Suppressor macrophage treated with lipopolysaccharide for 1 hour (primary cell): ENCODE results near the gene ST3GAL4.
"Not testable (repeated sequence)": the region's sequence is repeated elsewhere in the genome, so short reads cannot be mapped to it uniquely, and the experiment has no call there.

Experiments used
- DNase-seq, 3 donors: peaks; one replicate each; pipeline ENCODE4 v3.0.0-alpha.2; 2020 to 2022

ST3GAL4 gene

DNA sequence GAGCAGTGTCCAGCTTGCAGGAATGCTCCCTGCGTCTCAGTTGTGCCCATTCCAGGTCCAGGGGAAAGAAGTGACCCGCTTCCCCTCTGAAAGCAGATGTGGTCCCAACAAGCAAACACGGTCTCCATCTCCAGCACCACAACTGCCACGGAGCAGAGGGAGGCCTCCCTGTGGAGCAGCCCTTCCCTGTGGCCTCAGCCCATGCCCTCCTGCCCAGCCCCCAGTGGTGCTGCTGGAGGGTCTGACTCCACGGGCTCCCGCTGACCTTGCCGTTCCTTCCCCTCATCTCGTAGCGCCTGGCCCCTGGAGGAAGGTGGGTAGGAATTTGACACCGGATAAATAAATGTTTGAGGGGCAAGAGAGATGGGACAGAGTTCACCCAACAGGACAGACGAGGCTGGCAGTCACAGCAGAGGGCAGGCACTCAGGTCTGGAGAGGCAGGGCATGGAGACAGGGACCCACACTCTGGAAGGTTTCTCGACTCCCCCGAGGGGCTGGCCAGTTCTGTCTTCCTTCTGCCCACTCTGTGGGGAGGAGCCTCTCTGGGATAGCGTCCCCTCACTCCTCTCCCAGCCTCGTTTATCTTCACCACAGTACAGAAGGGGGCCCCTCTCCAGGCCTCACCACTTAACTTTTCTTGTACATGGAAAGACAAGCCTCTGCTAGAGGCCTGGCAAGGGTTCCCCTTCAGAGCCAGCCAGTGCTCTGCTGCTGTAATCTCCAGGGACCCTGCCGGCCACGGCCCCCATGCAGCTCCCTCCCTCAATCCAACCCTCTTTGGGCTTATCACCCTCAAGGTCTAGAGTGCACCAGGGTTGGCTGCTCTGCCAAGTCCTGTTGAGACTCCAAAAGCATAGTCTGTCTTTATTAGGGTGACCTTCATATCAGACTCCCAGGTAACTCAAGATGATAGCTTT is 7.5 kb upstream of the ST3GAL4 start:
- DNase-seq: no peak

DNA sequence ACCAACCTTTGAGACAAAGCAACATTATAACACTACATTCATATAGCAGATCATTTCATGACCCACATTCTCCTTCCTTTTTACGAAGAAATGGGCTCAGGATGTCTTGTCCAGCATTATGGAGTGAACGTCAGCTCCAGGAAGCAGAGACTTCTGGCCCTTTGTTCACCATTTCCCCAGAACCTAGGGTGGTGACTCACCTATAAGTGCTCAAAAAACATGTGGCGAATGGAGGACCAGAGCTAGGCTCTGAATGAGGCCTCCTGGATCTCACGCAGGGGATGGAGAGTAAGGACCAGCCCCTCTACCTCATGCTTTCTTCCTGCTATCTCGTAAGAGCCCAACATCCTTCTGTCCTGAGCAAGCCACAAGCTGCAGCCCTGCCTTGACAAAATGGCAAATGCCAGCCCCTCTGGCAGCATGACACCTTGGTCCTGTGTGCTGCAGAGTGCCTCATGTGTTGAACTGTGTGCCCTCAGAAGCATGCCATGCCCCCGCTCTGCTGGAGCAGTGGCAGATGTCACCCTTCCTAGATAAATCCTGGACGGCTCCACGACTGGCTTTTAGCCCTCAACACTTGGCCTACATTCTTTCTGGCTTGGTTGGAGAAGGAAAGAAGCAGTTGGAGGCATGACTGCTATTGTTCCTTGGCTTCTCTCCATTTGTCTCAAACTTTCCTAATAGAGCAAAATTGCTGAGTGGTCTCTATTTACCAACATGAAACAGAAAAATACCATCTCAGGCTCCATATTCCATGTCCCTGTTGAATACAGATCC is 6.5 kb upstream of the ST3GAL4 start:
- DNase-seq: no peak

DNA sequence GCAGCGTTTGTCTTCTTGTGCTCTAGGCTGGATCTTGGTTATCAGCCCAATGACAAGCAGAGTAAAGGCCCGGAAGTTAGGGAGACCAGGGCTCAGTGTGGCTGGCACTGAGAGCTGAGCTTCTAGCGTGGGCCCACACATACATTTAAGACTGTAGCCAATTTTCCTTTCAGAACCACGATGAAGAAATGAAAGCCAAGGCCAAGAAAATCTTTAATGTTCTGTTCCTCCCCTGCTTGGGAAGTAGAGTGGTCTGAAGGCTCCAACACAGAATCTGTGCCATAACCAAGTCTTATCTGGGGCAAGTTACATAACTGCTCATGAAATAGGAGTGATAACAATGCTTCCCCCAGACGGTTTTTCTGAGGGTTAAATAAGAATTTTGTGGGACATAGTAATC is 4.7 kb upstream of the ST3GAL4 start:
- no peak for DNase-seq

DNA sequence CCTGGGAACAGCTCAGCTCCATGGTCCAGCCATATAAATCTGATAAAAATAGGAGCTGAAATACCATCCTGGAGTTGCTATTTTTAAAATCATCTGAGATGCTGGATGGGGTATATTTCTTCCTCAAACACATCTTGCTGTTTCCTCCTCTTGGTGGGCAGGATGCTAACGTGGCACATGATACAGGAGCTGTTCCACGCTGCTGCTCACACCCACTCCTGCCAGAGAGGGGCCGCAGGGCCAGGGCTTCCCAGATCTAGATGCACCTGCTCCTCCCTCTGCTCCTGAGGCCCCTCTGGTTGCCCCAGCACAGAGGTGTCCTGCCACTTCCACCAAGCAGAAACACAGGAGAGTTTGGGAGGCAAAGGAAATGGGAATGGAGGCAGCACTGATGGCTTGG is 3.3 kb upstream of the ST3GAL4 start:
- DNase-seq: no peak

DNA sequence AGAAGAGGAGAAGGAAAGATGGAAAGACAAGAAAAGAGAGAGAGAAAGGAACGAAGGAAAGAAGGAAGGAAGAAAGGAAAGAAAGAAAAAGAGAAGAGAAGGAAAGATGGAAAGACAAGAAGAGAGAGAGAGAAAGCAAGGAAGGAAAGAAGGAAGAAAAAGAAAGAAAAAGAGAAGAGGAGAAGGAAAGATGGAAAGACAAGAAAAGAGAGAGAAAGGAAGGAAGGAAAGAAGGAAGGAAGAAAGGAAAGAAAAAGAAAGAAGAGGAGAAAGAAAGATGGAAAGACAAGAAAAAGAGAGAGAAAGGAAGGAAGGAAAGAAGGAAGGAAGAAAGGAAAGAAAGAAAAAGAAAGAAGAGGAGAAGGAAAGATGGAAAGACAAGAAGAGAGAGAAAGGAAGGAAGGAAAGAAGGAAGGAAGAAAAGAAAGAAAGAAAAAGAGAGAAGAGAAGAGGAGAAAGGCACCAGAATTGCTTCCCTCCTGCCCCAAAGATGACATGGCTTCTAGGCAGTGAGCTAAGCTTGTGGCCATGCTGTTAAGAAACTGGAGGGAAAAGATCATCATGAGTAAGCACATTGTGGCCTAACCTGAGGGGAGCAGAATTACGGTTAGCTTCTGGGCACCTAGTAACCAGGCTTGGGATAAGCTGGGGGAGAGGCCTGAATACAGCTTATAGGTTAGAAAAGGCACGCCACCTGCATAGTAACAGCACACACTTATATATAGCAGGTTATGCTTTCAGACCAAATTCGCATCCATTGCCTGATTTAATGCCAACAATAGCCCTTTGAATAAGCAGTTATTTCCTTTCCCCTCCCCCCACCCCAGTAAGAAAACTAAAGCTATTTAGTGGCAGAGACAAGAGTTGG is 2.3 kb upstream of the ST3GAL4 start:
- peak; percentile 46 to 63 (median 52) for DNase-seq

DNA sequence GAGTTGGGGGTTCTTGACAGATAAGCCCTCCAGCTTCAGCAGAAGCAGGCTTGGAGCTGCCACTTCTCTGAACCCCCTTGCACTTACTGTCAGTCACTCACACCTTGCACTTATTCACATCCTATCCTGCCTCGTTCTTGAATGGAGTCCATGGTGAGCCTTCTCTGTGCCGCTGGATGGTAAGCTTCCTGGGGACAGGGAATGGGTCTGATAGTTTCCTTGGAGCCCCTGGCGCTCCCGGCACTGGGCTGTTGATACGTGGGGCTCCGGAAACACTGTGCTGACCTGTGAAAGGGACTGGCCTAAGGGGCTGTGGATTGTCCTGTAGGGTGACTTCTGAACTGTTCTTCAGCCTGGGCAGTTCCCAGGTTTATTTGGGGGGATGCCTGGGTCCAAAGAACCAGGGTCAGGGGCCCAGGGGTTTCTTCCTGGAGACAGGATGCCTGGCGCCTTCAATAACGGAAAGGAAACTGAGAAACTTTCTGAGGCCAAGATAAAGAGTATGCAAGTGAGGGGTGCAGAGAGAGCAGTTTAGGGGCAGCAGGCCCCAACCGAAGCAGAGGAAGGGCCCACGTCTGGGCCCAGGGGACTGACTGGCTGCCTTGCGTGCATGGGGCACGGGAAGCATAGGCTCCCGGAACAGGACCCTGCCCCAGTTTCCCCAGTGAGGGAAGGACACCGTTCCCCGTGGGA is 709 bp upstream of the ST3GAL4 start:
- DNase-seq: no peak

DNA sequence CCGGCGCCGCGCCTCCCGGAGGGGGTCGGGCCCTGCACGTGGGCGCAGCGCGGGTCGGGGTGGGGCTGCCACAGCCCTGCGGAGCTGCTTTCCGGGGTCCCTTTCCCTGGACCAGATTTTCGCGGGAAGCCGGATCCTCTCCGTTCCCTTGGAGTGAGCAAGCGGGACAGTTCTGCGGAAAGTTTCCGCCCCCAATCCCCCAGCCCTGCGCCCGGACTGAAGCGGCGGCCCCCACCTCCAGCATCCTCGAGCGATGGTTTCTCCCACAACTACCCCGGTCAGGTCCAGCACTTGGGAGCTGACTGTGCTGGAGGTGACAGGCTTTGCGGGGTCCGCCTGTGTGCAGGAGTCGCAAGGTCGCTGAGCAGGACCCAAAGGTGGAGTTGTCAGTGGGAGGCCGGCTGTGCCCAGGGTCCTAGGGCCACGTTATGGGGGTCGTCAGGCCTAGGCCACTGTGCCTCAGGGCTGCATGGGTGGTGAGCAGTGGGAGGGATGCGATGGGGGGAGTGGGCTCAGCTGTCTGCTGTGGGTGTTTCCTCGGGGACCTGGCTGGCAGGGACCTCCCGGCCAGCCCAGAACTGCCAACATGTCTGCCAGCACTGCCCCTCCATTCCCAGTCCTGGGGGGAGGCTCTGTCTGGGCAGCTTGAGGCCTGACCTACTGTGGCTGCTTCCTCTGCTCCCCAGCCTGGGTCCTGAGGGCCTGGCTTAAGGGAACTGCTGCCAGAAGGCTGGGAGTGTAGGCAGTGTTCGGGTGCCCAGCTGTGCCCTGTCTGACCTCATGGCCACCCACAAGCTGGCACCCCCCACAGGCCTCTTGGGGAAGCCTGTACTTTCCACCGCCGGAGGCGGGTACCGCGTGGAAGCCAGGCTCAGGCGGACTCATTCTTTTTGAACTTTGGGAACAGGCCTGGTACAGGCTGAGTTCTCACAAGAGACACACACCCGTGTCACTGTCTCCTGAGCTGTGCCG is 726 bp downstream of the ST3GAL4 start:
- peak; percentile 98 for DNase-seq

DNA sequence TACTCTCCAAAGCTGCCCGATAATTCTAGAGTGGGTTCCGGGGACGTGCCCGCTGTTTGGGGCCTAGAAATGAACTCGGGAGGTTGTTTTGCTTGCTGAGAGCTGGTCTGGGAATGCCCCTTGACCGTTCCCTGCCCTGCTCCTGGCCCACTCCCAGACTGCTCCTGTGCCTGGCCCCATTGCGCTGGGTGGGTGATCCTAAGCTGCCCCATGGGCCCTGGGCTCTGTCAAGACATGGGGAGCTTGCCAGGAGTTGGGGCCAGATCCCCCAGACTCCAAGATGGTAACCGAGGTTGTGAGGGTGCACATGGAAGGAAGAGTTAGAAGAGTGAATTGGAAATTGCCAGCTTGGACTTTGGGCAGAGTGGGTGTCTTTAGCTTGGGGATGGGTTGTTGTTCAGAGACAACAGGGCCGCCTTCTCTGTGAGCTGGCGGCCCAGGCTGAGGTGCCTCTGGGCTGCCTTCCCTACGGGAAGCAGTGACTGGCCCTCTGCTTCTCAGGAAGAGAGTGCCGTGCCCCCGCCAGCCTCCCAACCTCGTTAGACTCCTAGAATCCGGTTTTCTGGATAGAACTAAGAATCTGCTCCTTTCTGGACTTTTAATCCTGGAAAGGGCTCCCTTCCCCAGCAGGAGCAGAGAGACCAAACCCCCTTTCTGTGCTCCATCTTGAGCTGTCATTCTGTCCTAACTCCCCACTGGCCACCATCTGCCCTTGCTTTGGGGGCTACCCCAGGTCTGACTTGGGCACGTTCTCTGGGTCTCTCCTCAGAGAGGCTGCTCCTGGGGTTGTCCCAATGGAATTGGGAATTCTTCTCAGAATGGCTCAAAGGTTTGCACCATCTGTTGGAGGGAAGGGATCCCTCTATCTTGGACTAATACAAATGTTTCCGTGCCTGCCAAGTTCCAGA is 1.8 kb downstream of the ST3GAL4 start:
- DNase-seq: no peak

DNA sequence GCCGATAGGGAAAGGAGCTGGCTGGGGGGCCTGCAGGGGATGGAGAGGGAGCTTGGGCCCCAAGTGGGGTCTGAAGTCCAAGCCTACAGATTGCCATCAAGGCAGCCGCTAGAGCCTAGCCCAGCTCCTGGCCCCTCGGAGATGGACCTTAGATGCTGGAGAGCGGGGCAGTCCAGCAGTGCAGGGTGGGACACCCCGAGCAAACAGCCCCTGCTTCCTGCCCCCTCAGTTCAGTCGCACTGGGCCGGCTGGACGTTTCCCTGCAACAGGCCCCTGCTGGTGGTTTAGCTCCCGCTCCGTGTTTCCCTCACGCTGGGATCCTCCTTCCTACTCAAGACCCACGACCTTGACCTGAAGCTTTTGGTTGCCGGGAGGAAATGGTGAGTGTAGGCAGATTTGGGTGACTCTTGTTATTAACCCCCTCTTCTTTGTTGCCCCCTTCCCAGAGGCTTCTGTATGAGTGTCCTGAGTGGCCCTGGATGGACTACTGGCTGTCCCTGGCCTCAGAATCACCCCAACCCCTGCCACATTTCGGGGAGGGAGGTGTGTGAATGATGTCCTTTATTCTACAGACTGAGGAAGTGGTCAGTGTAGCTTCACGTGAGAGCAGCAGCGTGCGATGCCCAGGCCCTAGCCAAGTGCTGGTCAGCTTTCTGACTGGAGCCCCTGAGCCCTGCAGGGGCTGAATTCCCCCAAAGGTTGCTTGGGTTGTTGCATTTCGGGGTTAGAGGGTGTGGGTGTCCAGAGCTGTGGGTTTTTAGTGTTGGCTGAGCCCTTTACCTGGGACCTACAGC is 2.7 kb downstream of the ST3GAL4 start:
- DNase-seq: no peak

DNA sequence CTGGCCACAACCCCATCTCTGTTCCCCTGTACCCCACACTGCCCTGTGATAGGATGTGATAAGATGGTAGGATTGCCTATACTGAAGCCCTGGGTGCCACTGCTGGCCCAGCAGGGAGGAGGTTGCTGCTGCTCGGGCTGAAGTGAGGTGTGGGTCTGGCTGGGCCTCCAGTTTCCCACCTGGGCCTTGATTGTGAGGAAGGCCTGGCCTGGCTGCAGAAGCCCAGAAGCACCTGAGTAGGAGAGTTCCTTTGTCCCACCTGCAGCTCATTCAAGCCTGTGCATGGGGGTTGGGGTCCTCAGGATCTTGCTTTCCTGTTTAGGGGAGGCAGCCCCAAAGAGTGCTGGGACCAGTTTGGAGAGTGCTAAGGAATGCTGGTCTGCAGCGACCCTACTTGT is 3.3 kb downstream of the ST3GAL4 start:
- no peak for DNase-seq

DNA sequence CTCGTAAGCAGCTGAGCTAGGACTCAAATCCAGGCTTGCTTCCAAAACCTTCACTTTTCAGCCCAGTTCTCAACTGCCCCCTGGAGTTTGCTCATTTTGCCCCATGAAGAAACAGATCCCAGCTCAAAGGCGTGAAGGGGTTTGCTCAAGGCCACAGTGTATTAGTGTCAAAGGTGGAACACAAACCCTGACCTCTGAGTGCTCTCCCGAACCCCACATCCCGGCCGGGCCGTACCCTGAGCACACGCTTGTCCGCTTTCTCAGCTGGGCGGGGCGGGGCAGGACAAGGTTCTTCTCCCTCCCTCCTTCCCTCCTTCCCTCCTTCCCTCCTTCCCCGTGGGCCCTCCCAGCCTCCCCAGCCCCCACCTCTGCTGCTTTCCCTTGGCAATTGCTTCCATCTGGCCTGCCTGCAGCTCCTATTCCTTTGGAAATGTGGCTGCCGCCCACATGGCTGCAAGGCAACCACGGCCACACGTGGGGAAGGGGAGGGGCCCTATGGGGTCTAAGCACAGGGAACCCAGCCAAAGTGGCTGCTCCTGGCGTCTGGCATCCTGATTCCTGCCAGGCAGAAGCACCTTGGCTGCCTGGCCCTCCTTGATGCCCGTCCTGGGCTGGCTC is 4.1 kb downstream of the ST3GAL4 start:
- no peak for DNase-seq

DNA sequence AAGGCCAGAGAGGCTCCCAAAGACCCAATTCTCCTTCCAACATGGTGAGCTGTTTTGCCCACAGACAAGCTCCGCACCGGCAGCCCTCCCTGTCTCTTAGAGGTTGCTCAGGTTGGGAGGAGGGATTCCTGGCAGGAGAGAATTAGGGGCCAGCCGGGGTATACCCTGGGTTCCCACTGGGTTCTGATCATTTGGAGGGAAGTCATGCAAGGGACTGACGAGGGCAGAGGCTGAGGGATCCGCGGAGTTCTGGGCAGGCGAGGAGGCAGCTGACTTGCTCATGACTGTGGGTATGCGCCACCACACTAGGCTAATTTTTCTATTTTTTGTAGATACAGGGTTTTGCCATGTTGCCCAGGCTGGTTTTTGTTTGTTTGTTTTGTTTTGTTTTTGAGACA is 4.6 kb downstream of the ST3GAL4 start:
- DNase-seq: no peak

DNA sequence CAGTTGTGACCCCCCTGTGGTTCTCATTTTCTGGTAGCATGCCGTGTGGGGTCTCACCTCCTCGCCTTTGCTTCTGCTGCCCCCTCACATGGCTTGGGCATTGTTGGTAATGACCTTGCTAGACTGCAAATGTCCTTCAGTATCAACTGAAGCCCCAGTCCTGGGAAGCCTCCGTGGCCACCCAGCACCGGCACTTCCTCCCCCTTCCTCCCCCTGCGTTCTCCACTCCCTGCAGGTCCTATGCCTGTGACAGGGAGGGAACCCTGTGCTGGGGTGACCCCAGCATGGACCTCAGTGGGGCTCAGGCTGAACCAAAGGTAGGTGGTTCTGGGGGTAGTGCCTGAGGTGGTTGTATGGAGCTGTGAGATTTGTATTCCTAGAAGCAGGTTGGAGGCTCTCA is 5.9 kb downstream of the ST3GAL4 start:
- DNase-seq: no peak

DNA sequence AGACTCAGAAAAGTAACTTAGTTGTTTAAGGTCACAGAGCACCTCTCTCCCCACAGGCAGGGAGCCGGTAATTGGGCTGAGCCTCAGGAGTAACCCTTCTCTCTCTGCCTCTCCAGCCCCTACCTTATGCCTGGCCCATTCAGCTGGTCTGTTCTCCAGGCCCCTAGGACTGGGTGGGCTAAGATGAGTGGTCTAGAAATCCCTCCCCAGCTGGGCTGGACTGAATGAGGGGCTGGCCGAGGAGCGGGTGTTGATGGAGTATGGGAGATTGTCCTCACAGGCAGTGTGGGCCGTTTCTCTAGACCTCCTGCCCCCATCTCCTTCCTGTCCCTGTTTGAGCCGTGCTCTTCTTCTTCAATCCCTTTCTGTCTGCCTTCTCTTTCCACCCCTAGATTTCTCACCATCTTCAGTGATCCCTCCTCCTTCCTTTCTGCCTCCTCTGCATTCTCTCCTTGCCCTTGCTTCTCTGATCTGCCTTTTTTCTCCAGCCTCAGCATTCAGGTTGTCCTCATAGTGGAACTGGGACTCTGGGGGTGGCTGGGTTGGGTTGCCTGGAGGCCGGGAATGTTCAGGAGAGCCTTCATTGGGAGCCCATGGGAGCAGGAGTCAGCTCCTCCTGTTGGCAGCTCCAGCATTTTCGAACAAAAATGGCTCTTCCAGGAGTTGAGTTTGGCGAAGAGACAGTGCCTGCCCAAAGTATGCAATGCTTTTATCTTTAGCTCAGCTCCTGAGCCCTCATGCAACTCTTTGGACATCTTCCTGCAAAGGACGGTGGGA is 7.6 kb downstream of the ST3GAL4 start:
- DNase-seq: no peak

DNA sequence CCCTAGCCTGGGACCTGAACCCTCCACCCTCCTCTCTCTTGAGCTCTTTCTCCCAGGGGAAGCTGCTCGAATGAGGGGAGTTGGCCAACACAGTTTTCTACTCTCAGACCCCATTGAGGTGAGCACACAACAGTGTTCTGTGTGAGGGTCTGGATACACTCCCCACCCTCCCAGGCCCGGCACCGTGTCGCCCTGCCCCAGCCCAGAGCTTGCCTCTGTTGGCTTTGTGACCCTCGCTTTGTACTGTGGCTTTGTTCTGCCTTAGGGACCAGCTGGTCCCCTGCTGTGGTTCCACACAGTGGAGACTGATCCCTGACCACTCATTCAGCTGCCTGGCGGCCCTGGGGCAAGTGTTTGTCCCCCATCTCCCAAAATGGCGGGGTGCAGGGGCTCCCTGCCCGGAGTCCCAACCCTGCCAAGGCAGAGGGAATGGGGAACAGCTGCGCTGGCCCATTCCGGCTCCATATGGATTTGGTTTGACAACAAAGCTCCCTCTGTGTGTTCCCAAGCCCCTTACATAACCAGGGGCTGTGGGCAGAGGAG is 8.3 kb downstream of the ST3GAL4 start:
- no peak for DNase-seq

DNA sequence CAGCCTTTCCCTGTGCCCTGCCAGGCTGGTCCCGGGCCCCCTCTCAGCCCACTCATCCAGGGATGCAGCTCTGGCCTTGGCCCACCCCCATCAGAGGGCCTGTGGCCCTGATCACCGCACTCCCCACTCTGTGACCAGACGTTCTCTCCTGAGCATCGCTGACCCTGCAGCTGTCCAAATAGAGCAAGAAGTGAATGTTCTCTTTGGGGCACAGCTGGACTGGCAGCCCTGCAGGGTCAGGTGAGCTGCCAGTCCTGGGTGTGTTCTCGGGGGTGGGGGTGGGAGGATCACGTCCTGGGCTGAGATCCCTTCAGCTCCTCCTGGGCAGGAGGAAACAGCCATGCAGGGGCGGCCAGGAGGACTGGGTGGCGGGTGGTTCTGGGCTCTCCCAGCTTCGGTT is 9.2 kb downstream of the ST3GAL4 start:
- not testable (repeated sequence) for DNase-seq

DNA sequence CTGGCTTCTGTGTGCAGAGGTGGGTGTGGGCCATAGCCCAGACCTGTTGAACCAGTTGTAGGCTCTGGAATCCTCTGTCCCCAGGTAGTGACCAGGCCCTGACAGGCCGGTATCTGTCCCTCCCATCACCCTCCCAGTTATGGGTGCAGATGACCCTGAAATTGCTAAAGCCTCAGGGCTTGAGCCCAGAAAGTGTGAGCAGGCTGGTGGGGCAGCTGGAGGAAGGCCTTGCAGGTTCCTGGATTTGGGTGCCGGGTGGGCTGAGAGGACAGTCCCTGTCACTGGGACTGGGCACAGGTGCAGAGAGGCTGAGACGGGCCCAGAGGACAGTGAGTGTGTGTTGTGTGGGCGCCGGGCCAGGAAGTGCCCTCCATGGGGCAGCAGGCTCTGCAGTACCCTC is 10.0 kb downstream of the ST3GAL4 start:
- DNase-seq: not testable (repeated sequence)
